GM21423 (cell line): ENCODE results near the gene RNF2.

Experiments
- ATAC-seq: cut with Tn5 transposase; IDR thresholded peaks from one replicate; pipeline ENCODE4 v1.9.1; 2021; ENCODE audit warnings: mild to moderate bottlenecking, moderate library complexity; ENCODE audit not compliant: unreplicated experiment

The RNF2 gene

GRCh38 chr1:185087746-185088145, 42.4 kb downstream of the RNF2 start:
- ATAC-seq: no peak

- ATAC-seq: no peak
Measured at GRCh38 chr1:185091480-185091879, 46.1 kb downstream of the RNF2 start.

- no peak for ATAC-seq
Measured at GRCh38 chr1:185094761-185095160, 49.4 kb downstream of the RNF2 start.

- ATAC-seq: no peak
Measured at GRCh38 chr1:185096531-185096930, 51.2 kb downstream of the RNF2 start.

GRCh38 chr1:185104083-185104482, 58.7 kb downstream of the RNF2 start:
- no peak for ATAC-seq

GRCh38 chr1:185105121-185105520, 59.8 kb downstream of the RNF2 start:
- no peak for ATAC-seq

- no peak for ATAC-seq
Measured at GRCh38 chr1:185108321-185108720, 63.0 kb downstream of the RNF2 start.

GRCh38 chr1:185110145-185110544, 64.8 kb downstream of the RNF2 start:
- ATAC-seq: no peak

- no peak for ATAC-seq
Measured at GRCh38 chr1:185111873-185112272, 66.5 kb downstream of the RNF2 start.

GRCh38 chr1:185112356-185112755, 67.0 kb downstream of the RNF2 start:
- ATAC-seq: no peak

- no peak for ATAC-seq
Measured at GRCh38 chr1:185129708-185130107, 84.3 kb downstream of the RNF2 start.

GRCh38 chr1:185132534-185132933, 87.2 kb downstream of the RNF2 start:
- ATAC-seq: no peak

GRCh38 chr1:185137896-185138545, 92.7 kb downstream of the RNF2 start:
- ATAC-seq: no peak

GRCh38 chr1:185139246-185139645, 93.9 kb downstream of the RNF2 start:
- no peak for ATAC-seq

GRCh38 chr1:185144233-185144632, 98.9 kb downstream of the RNF2 start:
- no peak for ATAC-seq

- ATAC-seq: no peak
Measured at GRCh38 chr1:185151215-185151614, 105.9 kb downstream of the RNF2 start.
